GM19023 (cell line): Measurements from ENCODE around the gene DNM3.

Experiments
- ATAC-seq: cut with Tn5 transposase; IDR thresholded peaks from one replicate; pipeline ENCODE4 v1.9.1; 2021; ENCODE audit warnings: mild to moderate bottlenecking, moderate library complexity; ENCODE audit not compliant: unreplicated experiment

The DNM3 gene

DNA sequence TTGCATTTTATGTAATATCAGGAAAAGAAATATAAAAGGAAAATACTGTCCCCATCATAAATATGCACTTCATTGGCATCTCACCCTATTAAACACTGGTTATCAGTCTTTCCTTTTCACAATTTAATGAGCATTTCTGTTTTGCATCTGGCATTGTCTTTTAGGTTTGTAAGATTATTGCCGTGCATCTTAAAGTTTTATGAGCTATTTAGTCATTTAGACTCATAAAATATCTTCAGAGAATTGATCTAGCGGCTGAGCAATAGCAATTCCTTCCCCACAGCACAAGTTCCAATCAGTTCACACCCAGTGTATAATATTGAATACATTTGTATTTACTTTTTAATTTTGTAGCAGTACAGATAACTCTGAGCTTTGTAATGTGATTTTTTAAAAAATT lies 466.8 kb downstream of the DNM3 start:
- no peak for ATAC-seq

DNA sequence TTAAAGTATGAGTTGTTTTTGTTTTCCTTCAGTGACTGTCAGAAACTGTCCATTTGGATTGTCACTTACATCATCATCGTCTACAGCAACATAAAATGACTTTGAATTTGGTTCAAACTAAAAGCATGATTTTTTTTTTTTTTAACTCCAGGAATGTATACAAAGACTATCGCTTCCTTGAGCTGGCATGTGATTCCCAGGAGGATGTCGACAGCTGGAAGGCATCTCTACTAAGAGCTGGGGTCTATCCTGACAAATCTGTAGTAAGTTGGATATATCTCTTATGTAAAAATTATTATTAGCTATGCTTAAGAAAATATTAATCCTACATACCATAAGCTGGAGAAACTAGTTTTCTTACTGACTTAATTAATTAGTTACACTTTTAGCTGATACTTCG lies 467.3 kb downstream of the DNM3 start:
- ATAC-seq, result no peak

DNA sequence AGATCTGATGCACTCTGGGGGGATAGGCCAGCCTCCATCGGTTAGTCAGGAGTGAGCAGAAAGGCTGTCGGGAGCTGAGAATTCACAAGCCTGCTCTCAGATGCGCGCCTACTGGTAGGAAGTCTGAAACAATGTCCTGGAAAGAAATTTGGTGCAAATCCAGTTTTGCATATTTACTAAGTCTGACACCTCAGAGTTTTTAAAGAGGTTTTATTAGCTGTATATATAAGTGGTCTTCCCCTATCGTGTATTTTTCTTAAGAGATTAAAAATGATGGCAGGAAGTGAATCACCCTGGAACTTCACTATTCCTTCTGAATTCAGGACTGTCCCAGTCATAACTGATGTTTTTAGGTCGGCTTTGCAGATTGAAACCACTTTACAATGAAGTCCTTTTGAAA lies 479.4 kb downstream of the DNM3 start:
- ATAC-seq, result no peak

DNA sequence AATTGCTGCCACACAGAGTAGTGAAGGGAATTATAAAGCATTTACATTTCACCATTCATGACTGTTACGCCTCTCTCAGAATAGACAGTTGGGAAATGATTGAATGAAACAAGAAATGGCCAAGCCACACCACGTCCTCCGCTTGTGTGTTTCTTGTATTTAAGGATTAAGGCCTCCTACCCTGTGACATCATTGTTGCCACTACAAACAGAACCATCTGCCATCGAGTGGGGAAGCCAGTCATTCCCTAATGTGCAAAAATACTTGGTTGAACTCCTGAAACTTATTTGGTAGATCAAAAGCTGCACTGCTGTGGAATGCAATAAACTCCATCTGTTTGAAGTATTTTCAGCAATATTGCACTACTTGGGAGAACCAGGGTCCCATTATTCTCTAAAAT lies 480.2 kb downstream of the DNM3 start:
- ATAC-seq, result no peak

DNA sequence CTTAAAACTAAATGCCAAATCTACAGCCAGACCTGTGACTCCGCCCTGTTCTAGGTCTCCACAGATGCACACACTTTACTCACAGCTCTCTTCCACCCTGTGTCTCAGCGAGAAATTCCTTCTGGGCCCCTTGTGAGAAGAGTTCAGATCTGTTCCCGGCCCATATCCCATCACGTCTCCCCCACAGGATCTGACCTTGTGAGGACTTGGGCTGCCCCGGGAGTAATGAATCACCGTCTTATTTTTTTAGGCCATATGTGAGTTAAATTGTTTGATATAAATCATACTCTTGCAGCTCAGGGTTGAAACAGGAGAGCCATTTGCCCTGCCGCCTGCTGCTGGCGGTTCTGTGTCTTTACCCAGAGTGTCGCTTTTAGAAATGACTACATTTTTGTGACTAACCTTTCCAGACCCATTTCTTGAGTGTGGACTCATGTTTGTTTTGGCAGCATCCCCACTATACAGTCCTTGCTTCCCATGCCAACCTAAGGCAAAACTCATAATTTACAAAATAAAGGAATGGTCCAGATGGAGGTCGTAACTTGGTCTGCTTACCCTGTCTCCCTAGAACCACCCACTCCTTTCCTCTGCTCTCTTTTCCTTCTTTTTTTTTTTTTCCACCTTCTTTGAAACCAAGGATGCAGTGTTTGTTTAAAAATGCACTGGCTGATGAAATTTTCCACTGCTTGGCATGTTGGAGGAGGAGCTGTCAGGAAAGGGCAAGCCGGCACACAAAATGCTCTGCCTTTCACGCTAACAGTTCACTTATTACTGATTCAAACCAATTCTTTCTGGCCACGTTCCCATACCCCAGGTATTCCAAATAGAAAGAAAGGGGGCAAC lies 481.1 kb downstream of the DNM3 start:
- ATAC-seq, result no peak

DNA sequence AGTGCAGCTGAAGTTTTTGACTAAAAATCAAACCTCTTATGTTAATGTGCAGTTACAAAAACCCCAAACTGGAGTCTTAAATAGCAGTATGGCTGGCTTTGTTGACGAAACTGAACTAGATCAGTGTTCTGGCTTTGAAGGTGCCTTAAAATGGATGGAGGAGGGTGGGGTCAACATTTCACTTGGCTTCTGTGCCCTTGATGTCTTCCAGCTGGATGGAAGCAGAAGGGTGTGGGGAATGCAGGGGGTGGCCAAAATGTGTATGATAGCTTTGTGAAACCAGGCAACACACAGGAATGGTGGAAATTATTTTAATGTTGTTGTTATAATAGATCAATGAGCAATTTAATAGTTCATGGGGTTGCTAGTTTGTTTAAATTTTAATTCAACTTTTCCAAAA lies 482.4 kb downstream of the DNM3 start:
- ATAC-seq, result no peak

DNA sequence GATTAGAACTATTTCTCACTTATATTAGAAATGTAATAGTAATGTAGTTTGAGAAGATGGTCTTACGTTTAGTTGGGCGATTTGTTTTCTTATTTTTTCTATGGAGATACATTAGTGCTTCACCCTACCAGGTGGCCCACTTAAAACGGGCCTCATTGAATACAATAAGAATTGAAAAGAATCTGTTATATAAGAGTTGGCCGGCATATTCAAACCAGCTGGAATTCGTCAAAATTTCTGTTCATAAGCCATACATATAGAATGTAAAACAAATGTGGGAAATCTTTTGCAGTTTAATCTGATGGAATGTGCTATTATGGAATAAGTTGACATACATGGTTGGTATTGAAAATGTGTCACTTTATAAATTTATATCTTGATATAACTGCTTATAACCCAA lies 482.8 kb downstream of the DNM3 start:
- no peak for ATAC-seq

DNA sequence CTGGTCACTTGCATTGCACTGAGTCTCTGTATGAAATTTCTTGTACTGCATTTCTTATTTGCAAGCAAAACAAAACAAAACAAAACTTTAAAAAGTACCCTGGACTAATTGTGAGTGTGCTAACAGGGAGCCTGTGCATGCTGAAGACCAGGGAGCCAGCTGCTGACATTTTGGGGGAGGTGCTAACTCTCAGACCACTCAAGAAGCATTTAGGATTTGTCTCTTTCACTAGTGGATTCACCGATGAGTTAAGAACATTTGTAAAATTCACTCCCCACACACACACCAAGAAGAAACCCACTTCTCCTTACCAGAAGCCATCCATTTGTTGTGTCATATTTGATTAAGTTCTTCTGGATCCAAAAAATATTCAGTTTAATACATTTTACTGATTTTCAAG lies 483.5 kb downstream of the DNM3 start:
- no peak for ATAC-seq

DNA sequence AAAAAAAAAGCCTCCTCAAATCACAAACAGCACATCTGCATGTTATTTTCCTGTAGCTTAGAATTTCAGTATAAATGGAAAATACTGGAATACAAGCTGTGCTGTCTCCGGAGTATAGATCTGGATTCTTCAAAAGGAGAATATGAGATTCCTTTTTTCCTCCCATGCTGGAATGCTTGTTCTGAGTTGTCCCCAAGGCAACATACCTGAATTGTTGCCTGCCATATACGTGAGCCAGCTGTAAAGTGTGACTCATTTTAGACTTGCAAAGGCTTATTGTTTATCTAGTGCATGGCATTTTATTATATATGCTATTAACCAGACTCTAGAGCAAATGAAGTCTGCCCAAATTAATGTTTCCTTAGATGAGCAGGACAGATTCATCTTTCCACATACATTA lies 484.2 kb downstream of the DNM3 start:
- ATAC-seq, result no peak

DNA sequence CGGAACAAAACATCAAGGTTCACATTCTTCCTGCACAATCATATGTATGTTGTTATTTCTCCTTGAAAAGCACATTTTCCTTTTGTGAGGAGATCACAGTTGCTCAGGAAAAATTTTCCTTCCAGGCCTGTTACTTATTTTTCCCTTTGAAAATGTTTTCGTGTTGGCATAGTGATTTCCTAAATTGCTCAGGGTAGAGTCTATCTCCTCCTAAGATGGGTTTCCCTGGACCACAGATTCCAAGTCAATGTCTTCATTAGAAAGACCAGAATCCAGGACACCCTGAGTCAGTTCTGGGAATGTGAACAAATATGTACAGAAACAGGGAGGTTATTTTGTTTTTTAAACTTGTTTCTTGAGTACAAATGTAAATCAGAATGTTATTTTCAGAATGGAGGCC lies 484.8 kb downstream of the DNM3 start:
- no peak for ATAC-seq

DNA sequence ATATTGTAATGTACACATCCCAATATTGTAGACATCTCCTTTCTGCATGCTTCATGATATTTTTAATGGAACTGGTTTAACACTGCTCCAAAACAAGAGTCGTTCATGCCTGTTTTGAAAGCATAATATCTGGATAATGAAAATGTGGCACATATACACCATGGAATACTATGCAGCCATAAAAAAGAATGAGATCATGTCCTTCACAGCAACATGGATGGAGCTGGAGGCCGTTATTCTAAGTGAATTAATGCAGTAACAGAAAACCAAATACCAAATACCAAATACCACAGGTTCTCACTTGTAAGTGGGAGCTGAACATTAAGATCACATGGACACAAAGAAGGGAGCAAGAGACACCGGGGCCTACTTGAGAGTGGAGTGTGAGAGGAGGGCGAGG lies 487.0 kb downstream of the DNM3 start:
- no peak for ATAC-seq

DNA sequence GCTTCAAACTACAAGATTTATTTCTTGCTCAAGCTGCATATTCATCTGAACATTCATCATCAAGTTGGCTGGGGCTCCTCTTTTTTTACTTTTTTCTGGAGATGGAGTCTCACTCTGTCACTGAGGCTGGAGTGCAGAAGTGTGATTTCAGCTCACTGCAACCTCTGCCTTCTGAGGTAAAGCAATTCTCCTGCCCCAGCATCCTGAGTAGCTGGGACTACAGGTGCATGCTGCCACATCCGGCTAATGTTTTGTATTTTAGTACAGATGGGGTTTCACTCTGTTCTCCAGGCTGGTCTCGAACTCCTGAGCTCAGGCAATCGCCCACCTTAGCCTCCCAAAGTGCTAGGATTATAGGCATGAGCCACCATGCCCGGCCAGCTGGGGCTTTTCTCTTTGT lies 490.9 kb downstream of the DNM3 start:
- ATAC-seq, result no peak

DNA sequence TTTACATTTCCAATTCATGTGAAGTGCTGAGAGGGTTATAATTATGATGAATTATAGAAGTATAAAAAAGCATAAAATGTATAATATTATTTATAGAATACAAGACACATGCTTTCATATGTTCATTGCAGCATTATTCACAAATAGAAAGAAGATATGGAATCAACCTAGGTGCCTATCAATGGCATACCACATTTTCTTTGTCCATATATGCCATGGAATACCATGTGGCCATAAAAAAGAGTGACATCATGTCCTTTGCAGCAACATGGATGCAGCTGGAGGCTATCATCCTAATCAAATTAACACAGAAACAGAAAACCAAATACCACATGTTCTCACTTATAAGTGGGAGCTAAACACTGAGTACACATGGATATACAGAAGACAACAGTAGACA lies 494.1 kb downstream of the DNM3 start:
- no peak for ATAC-seq

DNA sequence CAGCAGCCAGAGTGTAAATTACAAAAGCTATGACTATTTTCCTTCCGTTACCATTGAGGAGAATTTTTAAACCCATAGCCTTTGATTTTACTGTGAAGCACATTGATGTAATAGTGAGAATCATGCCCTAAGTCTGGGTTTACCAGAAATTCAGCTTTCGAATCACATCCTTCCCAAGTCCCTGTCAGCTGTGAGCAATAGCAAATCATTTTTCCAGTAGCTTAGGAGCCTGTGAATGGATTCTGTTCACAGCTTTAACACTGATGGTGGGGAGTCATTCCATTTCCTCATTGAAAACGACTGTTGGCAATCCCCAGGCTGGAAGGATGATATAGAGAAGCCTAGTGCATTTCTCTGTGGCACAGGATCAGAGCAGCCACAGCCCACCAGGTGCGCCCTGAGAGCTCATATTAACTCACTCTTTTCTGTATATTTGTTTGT lies 497.0 kb downstream of the DNM3 start:
- ATAC-seq, result peak; percentile 61

DNA sequence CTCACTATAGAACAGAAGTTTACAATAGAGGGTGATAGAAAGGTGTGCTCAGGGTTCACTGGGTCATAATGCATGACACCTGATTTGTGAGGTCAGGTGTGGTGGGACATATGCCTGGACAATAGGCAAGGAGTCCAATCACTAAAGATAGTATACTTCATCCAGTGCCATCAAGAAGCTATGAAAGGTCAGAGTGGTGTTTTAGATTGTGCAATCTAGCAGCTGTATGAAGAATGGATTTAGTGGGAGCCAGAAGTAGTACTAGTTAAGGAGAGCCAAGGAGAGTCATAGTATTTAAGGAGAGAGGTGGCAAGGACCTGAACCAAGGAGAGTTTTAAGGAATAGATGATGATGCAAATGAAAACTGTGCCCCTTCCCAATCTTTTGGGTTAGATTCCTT lies 498.5 kb downstream of the DNM3 start:
- ATAC-seq, result no peak

DNA sequence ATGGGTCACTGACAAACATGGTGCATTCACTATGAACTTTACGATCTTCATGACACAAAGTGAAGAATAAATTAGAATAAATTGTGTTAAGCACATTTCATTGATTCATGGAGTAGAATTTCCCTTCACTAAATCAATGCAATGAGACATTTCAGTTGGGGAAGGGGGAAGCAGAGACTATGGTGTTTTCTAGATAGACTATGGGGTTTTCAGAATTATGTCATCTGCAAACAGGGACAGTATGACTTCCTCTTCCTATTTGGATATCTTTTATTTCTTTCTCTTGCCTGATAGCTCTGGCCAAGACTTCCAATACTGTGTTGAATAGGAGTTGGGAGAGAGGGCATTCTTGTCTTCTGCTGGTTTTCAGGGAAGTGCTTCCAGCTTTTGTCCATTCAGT lies 499.2 kb downstream of the DNM3 start:
- no peak for ATAC-seq

DNA sequence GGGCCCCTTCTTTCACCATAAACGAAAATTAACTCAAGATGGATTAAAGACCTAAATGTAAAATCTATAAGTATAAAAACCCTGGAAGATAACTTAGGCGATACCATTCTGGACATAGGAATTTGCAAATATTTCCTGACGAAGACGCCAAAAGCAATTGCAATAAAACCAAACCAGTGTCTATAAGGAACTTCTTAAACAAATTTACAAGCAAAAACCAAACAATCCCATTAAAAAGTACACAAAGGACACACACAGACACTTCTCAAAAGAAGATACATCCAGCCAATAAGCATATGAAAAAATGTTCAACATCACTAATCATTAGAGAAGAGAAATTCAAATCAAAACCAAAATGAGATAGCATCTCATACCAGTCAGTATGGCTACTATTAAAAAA lies 500.4 kb downstream of the DNM3 start:
- ATAC-seq, result no peak

DNA sequence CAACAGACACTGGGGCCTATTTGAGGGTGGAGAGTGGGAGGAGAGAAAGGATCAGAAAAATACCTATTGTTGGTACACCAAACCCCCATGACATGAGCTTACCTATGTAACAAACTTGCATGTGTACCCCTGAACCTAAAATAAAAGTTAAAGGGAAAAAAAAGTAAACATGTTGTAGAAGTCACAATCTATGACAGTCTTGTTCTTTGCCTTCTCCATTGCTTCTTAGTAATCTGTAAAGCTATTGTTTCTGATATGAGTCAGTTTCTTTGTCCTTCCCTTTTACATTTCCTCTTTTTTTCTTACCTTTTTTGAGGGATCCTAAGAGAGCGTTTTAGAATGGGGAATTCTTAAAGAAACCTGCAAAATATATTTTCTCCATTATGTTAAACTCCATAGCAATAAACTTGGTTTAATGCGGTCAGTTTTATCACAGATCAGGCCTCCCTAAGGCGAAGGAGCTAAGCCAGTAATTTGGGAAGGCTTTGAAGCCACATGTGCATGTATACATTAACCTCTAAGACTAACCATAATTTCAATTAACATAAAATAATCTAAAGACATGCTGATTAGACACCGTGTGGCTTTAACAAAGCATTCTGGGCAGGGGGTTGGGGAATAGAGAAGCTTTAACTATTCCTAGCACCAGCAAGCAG lies 501.4 kb downstream of the DNM3 start:
- ATAC-seq, result no peak

DNA sequence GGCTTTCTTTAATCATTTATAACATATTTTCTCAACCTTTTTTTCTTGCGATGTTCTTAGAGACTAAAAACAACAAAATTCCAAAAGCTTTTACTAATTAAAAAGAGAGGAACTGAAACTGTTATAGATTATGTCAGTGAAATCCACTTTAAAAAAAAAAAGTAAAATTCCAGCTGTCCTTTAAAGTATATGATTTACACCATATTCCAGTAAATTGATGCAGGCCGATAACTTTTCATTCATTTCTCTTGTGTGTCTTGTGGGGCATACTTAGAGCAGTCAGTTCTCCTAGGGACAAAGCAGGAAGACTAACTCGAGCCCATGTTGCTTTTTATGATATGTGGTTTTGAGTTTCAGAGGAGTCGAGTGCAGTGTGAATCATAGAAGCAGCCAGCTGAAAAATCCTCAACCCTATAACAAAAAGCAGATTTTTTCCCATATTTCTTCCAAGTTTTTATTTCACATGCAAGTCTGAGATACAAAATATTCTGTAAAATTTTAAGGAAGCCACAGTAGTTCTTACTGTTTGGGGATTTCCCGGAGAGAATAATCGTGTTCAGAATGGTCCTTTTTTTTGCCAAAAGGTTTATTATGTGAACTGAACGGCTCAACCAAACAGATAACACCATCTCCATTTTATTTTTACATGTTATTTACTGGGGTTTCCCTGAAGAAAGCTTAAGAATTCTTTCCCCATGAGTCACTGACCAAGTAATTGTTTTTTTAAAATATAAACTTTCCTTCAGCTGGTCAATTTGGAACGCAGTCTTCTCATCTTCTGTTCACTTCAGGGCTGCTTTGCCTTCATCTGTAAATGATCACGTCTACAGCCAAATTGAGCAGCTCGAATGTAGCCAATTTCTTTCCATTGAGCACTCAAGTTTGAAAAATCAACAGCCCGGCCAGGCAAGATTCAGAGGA lies 502.2 kb downstream of the DNM3 start:
- no peak for ATAC-seq

DNA sequence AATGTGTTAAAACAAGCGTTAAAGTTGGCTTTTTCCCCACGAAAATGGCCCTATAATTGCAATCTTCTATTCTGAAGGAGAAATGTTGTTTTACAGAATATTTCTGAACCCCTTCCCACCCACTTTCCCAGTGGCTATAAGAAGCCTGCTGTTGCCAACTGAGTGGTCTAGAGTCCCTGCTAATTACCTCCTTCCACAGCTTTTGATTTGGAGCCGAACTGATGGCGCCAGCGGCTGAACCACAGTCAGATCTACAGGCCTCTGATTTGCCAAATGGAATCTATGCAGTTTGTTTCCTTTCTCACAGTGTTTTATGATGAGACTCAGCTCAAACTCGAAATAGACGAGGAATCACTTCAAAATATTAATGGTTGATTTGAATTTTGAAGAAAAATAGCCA lies 503.1 kb downstream of the DNM3 start:
- no peak for ATAC-seq

DNA sequence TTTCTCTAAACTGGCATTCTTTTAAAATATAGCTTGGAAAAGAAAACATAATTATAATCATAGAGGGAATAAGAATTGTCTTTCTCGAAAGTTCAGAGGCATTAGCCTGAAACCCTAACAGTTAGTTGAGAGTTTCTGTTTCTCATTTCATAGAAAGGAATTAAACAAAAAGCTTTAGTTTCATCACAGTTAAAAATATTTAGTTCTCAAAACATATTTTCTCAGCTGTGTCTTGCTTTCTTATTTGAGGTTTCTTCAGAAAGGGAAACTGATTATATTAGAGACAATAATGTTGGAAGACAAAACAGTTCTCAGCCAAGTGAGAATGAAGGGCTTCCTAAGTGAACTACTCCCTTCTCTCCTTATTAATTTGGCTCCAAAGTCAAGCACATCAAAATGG lies 503.8 kb downstream of the DNM3 start:
- no peak for ATAC-seq

DNA sequence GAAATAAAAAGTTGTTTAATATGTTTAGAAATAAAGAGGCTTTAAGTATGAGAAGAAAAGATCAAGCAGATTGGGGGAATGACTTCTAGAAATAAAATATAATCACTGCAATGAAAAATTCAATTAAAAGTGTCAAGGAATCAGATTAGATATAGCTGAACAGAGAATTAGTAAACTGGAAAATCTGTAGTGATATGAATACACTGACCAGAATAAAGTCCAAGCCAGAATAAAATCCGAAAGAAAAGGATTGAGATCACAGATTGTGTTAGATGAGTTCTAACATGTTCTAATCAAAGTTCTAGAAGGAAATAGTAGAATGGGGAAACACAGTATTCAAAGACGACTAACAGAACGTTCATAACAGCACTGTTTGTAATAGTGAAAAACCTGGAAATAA lies 506.1 kb downstream of the DNM3 start:
- no peak for ATAC-seq
